Left renal pelvis (tissue), 4 donors: ENCODE results near the gene EYA2. TPM values are rescaled to one million over a fixed set of nuclear protein-coding genes. Genes with fewer than 3 reads are reported as not detected.
"Not testable (repeated sequence)": the region's sequence is repeated elsewhere in the genome, so short reads cannot be mapped to it uniquely, and the experiment has no call there.

ENCODE experiments used
- DNase-seq, 4 donors: peaks; one replicate each; pipeline ENCODE4 v3.0.0-alpha.2; 2013; ENCODE audit warnings: low read depth in 4 of 4, low spot score in 3 of 4
- polyA plus RNA-seq, 4 donors: library from polyadenylated mRNA; unstranded; fragments of 120-200 nt; gene quantifications; one replicate each; pipeline ENCODE4 v1.2.1, GENCODE V29; 2013; ENCODE audit not compliant: insufficient read length in 4 of 4

EYA2 gene
- polyA plus RNA-seq, 4 donors: 0.87 to 20.5 (median 1.8) TPM

DNA sequence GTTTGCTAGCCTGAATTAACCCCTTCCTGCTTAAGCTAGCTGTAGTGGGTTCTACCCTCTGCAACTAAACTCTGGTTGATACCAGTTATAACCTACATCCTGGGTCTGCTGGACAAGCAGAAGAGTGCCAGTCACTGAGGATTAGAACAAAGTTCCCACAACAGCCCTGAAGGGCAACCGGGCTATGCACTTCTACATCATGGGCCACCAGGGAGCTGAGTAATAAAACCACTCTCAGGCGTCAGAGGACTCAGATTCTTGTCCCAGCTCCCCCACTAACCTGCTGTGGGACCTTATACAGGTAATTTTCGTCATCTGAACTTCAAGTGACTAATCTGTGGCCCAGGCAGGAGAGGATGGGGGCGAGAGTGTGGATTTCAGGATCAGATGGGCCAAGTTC lies 56.8 kb downstream of the EYA2 start:
- DNase-seq: no peak

DNA sequence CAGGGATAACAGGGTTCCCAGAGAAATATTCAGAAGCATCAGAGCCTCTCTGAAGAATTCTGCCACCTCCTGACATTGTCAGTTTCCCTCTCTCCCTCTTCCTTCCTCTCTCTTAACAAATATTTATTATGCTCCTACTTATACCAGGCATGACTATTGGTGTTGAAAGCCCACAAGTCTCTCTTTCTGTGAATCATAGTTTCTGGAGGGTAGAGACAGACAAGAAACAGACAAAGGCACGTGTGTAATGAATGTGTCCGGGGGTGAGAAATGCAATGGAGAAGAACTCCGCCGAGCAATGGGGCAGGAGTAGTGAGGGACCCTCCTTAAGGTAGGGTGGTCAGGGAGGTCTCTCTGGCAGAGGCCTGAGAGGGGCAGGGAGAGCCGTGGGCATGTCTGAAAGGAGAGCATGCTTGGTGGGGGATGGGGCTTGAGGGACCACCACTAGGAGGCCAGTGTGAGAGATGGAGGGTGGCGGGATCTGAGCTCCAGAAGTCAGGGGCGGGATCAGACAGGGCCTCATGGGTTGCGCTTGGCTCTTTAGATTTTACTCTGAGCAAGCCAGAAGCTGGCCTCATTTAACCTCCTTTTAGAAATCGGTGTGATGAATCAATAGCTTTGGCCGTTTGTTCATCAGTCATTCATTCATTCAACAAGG lies 57.3 kb downstream of the EYA2 start:
- no peak for DNase-seq

DNA sequence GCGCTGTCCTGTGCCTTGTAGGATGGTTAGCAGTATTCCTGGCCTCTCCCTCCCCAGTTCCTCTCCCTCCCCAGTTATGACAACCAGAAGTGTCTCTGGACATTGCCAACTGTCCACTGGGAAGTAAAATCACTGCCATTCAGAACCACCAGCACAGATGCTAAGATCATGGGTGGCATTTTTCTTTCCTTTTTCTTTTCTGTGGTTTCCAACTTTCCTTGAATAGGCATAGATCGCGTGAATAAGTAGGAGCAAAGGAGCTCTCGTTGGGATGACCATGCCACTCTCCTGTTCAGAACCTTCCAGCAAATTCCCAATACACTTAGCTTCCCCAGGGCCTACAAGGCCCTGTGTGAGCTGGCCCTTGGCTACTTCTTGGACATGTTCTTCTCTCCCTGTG lies 59.0 kb downstream of the EYA2 start:
- no peak for DNase-seq

DNA sequence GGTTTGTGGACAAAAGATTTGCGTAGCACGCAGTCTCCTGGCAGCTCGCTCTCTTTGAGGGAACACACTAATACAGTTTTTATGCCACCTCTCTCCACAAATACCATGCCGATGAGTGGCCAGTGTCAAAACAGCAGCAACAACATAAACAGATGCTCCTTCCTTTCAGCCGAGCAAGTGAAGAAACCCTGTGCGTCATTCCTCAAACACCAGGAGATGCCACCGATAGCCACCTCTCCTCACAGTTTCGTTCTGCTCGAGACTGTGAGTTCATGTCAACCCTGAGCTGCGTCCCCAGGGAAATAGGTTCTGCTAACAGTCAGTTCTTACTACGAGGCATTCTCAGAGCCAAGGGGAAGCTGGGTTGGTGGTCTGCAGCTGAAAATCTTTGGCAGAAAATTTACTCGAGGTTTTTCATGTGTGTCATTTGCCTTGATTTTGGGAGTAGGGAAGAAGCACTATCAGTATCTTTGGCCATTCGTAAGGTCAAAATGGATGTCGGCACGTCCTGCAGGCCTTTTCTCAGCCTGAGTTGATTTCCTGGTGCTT lies 59.9 kb downstream of the EYA2 start:
- DNase-seq: no peak

DNA sequence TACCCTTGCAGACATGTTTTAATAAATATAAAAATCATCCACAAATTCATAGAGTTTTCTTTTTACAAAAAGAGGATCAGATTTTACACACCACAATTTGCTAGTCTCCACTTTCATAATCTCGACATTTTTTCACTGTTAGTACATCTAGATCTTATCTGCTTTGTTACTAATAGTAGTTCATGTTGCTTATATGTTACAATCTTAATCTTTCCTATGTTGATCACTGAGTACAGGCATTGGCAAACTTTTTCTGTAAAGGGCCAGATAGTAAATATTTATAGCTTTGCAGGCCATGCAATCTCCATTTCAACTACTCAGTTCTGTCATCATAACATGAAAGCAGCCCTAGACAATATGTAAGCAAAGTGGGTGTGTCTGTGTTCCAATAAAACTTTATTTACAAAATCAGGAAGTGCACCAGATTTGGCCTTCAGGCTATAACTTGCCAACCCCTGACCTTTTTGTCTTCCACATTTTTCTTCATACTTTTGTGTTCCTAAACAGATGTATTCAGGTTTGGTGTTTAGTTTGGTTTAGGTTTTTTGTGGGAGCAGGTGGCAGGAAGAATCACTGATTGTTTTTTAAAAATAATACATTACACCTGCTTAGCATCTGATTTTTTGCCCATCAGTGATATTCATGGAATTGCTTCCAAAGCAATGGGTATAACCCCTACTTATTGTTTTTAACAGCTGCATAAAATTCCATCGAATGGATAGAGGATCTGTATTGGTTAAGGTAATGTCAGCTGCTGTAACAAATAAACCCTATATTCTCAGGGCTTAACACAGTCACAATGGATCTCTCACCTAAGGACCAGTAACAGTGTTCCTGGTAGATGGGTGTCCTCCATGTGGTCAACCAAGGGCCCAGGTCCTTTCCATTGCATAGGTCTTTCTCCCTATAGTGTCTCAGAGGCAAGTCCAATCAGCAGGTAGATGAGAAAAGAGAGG lies 61.2 kb downstream of the EYA2 start:
- DNase-seq: no peak

DNA sequence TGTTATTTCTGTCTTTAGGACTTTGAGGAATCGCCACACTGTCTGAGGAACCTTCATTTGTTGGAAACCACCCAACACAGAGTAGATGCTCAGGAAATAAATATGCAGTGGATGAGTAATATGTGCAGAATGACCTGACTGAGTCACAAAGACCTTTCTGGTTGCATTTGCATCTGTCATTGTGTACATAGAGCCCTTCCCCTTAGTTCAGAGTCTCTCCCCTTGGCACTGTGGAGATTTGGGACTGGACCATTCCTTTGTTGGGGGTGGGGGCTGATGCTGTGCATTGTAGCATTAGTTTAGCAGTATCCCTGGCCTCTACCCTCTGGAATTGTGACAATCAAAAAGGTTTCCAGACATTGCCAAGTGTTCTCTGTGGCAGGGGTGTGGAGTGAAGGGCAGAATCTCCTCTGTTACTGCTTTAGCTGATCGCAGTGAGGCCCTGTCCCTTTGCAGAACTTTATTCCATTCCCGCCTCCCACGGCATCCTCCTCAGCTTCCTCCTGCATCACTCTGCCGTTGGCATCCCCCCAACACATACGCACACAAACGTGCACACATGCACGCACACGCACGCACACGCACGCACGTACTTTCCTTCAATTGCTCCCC lies 64.5 kb downstream of the EYA2 start:
- DNase-seq: no peak

DNA sequence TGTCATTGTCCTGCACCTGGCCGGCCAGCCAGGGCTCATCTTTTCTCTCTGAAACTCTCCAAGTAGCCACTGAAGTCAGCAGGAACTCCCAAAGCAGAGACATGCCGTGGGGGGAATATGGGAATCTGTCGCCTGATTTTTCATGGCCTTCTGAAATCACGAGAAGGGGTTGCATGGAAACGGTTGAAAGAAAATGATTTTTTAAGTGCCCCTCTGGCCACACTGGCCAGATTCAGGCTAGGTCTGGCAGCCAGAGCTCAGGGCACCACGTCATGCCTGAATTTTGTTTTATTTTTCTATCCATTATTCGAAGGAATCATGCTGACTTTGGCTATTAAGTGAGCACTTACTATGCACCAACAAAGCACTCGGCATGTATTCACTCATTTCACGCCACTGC lies 65.2 kb downstream of the EYA2 start:
- no peak for DNase-seq

DNA sequence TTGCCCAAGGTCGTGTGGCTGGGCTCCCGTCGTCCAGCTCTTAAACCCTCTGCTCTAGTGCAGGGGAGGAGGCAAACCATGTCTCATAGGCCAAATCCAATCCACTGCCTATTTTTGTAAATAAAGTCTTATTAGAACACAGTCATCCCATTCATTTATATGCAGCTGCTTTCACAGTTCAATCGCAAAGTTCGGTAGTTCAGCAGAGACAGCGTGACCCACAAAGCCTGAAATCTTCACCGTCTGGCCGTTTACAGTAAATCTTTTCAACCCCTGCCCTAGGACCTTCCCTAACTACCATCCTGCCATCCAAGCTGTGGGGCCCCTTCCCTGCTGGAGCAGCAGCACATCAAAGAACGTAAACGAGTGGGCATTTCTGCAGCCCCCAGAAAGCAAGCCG lies 65.9 kb downstream of the EYA2 start:
- DNase-seq: no peak

DNA sequence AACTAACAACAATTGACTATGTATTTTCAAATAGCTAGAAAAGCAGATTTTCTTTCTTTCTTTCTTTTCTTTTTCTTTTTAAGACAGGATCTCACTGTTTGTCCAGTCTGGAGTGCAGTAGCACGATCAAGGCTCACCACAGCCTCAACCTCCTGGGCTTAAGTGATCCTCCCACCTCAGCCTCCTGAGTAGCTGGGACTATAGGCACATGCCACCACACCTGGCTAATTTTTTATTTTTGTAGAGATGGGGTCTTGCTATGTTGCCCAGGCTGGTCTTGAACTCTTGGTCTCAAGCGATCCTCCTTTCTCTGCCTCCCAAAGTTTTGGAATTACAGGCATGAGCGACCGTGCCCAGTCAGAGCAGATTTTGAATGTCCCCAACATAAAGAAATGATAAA lies 67.3 kb downstream of the EYA2 start:
- DNase-seq: not testable (repeated sequence)

DNA sequence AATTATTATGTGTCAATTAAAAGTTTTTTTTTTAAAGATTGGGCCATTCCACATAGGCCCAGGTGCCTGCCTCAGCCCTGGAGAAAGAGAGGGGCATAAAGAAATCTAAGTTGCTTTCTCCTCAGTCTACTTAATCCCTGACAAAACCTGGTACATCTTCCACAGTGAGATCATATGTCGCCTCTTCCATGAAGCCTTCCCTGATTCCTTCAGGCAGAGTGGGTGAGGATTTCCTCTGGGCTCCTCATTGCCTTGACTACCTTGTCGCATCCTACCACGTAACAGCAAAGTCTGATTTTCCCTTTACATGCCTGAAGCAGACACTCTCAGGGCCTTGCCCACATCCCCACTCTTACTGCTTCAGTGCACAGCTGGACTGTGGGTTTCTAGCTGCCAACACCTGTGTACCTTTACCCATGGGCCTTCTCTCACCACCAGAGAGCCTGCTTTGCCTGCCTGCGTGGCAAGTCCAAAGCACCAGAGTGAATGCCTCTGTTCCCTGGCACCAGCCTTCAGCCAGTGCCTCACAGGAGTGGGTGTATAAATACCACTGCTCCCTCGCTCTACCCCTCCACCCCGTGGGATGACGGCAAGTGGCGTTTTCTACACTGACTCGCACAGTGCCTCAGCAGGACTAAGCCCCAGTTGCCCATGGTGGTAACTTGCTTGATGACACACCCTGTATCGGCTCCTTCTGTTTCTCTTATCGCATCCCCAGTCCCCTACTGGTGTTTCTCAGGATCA lies 68.0 kb downstream of the EYA2 start:
- no peak for DNase-seq

DNA sequence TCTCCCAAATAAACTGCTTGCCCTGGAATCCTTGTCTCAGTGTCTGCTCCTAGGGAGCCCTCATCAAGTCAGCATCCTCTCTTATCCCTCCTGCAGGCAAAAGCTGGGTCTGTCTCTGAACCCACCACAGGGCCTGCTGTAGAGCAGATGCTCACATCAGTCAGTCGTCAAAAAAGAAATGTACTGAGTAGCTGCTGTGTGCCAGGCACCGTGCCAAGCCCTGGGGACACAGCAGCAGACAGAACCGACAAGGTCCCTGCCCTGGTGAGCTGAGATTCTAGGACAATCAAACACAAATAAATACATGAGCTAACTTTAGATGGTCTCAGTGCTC lies 68.5 kb downstream of the EYA2 start:
- no peak for DNase-seq

DNA sequence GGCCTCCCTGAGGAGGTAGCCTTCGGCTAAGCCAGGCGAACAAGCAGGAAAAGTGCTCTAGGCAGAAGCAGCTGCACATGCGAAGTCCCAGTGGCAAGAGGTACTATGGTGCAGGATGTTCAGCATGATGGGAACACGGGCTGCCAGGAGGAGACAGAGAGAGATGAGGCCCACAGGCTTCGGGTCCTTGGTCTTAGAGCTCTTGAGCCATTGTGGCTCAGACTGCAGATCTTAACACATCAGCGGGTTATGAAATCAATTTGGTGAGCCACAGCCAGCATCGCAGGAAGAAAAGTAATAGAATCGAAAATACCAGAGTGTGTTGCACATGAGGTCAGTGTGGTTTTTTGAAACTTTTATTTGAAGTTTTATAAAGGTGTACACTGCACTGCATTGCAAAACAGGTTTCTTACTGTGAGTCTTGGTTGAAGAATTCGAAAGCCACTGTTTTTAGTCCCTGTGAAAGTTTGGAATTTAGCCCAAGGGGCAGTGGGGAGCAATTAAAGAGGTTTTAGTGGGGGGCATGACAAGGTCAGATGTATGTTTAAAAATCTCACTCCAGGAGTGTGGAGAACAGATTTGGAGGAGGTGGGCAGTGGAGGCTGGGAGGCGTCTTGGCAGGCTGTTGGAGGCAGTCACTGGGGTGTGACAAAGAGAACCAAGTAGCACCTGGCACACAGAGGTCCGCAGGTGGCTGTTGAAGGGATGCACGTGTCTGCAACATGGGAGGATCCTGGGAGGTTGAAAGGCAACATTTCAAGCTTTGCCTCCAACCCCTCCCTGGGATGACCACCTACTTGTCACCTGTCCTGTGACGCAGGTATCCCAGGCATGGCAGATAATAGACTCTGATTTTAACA lies 69.3 kb downstream of the EYA2 start:
- DNase-seq: no peak

DNA sequence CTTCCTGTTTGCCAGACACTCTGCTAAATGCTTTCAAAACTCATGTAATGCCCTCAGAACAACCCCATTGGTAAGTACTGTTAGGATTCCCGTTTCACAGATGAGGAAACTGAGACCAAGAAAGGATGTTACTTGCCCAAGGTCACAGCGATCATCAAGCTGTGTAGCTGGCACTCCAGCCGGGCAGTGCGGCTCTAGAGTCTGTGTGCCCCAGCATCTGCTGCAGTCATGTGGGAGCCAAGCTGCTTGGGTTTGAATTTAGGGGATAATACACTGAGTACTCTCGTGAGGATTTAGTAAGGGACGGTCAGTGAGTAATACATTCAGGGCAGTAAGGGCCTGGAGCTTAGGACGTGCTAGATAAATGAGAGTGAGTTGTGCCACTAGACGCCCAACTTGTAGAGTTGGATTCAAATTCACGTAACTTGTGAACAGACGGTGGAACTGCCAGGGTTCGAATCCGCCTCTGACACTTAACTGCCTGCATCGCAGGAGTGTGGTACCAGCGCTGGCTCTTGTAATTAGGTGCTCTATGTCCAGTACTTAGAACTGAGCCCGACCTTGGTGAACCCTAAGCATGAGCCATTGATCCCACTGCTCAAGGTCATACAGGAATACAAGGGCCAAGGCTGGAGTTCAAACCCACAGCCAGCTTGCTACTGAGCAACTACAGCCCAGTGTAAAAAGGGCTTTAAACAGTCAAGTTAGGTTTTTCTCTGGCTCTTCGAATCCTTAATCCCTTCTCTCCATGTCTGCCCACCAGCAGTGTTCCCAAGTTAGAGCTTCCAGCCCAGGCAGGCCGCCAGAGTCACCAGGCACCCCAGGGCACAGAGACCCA lies 70.2 kb downstream of the EYA2 start:
- DNase-seq: no peak

DNA sequence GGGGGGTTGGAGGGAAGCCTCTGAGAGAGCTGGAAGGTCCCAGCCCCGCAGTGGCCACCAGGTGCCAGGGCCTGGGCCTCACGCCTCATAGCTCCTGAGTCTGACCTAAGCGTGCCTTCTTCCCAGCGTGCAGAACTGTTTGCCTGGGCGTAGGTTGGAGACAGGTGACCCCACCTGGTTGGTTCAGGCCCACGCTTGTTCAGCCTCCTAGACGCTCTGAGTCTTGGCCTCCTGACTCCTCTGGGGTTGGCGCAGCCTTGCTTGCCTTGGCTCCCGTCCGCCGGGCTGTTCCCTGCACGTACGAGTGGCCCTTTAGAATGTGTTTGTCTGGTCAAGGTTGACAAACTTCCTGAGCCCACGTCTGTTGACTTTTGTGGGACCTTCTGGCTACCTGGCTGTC lies 70.8 kb downstream of the EYA2 start:
- no peak for DNase-seq

DNA sequence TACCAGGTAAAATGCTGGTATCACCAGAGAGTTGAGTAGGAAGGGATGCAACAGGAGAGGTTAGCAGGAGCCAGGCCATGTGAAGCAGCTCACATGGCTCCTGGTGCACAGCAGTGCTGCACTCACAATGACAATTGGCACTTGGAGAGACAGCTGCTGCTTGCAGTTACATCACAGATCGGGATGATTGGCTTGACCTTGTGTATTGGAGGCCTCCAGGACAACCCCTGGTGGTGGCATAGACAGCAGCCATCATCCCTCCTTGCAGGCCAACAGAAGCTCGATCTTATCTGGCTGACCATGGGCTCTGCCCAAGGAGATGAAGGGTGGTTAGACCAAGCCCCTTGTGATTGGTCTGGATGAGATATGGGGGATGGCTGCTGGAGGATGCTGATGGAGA lies 73.0 kb downstream of the EYA2 start:
- DNase-seq: no peak

DNA sequence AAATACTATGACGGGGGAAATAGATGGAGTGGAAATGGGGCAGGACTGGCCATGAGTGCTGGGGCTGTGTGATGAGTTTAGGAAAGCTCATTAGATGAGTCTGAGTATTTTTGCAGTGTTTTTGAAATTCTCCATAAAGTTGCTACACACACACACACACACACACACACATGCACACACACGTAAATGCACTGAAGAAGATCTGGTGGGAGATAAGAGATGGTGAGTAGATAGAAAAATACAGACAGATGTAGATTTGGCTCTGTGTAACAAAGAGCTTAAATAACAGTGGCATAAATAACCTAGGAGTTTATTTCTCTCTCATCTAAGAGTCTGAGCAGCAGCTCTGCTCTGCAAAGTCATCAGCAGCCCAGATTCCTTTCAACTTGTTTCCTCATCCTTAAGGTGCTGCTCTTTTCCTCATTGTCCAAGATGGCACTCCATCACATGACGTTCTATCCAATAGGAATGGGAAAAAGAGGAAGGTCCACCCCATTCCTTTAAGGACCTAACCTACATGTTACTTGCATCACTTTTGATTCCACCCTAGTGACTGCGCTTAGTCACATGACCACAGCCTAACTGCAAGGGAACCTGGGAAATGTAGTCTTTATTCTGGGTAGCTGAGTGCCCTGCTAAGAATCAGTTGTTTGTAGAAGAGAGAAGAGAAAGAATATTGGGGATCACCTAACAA lies 76.4 kb downstream of the EYA2 start:
- no peak for DNase-seq

DNA sequence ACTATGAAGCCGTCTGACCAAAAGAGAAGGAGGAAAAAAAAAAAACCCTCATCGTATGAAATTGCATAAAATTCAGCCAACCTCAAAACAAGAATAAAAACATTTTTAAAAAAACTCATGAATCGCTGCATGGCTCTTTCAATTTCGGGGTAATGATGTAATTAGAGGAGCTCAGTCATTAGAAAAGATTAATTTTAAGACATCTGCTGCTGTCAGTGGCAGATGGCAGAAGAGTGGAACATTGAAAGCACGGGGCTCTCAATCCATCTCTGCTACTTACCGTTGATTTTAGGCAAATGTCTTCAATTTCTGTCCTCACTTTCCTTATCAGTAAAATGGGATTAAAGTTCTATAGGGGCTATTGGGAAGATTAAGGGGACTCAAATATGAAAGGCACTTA lies 79.1 kb downstream of the EYA2 start:
- no peak for DNase-seq

DNA sequence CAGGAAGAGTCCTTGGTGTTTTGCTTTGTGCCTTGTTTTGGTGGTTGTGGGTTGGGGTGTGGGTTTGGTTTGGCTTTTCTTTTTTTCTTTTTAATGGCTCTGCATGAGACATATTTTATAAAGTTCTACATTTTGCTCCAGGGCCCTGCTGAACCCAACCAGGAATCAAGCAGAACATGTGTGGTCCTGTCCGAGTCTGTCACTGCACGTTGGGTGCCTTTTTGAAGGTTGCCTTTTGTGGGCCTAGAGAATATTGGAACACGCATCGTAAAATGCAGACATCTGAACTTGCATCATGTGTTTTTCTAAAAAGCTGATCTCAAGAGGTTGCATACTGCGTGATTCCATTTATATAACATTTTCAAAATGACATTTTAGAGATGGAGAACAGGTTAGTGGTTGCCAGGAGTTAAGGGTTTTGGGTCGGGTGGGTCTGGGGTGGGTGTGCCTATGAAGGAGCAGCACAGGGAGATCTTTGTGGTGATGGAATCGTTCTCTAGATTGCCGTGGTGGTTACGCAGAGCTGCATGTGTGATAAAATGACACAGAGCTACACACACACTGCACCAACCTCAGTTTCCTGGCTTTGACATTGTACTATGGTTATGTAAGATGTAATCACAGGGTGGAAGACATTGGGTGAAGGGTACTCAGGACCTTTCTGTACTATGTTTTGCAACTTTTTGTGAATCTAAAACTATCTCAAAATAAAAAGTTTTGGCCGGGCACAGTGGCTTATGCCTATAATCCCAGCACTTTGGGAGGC lies 80.2 kb downstream of the EYA2 start:
- no peak for DNase-seq
